K562 (cell line): ENCODE measurements around the gene ITGAD. TPM values are rescaled to one million over a fixed set of nuclear protein-coding genes. Genes with fewer than 3 reads are reported as not detected.

ENCODE experiments used
- ATAC-seq: fragments of 200-7000 bp; cut with Tn5 transposase; 3 replicates; pipeline ENCODE4 v1.9.1; 2020; ENCODE audit warnings: moderate library complexity
- BruUV-seq: library from RNA; stranded (reverse); fragments of 400-500 nt; replicated peaks from 2 replicates; lab custom pipeline; 2021; lab: Mats Ljungman, UMichigan
- CTCF ChIA-PET: fragments of 300-600 bp; formaldehyde crosslinking; extraction: SDS; loops from one replicate; lab custom pipeline; 2021; ENCODE audit warnings: low intra/inter-chr PET ratio; lab: Yijun Ruan, JAX
- POLR2A ChIA-PET: fragments of 300-600, 350-650 bp; sonication (Branson Sonifier 250); formaldehyde crosslinking; extraction: SDS; loops from one replicate; lab custom pipeline; 2021; ENCODE audit warnings: antibody characterized with exemption, inconsistent platforms; lab: Yijun Ruan, JAX
- DNase-seq, 4 experiments: peaks; one replicate each; pipeline versions ENCODE4 v3.0.0 to v3.0.0-alpha.2; 2011 to 2018; ENCODE audit warnings: low spot score in 3 of 4, mixed read lengths in 3 of 4; ENCODE audit errors: extremely low read depth in 1 of 4
- FAIRE-seq: peaks from 2 replicates; lab custom pipeline; 2011; peaks lifted over from hg19 to GRCh38; lab: Jason Lieb, UNC
- H2AFZ ChIP-seq: 2 replicates; pipeline ENCODE4 v1.6.0; 2011; ENCODE audit warnings: low read depth, low read length, control low read depth, inconsistent platforms
- H3K27ac ChIP-seq: fragments of 200-600 bp; 3 replicates; pipeline ENCODE4 v1.8.0; 2011; ENCODE audit warnings: low read depth, mild to moderate bottlenecking, control low read depth, inconsistent platforms, low read length, moderate library complexity, mixed read lengths; ENCODE audit errors: extremely low read depth
- H3K27me3 ChIP-seq, 2 experiments: fragments of 300-600 bp in 1 of 2; 2 replicates in 1 of 2; 3 replicates in 1 of 2; pipeline versions ENCODE4 v1.6.0 to v1.8.0; 2011; ENCODE audit warnings: inconsistent platforms in 2 of 2, low read length in 2 of 2, mild to moderate bottlenecking in 1 of 2, mixed read lengths in 1 of 2, moderate library complexity in 1 of 2; ENCODE audit not compliant: control insufficient read depth in 2 of 2, insufficient read depth in 2 of 2
- H3K36me3 ChIP-seq: fragments of 300-600 bp; 3 replicates; pipeline ENCODE4 v1.8.0; 2011; ENCODE audit warnings: mild to moderate bottlenecking, low read length, inconsistent platforms; ENCODE audit not compliant: control insufficient read depth, insufficient read depth
- H3K4me1 ChIP-seq, 2 experiments: fragments of 200-600 bp in 1 of 2; replicated peaks in 1 of 2; 2 replicates in 1 of 2; 3 replicates in 1 of 2; pipeline versions ENCODE4 v1.5.1 to v1.8.0; 2011; ENCODE audit warnings: inconsistent platforms in 2 of 2, low read length in 2 of 2, mild to moderate bottlenecking in 1 of 2, mixed read lengths in 1 of 2, moderate library complexity in 1 of 2; ENCODE audit not compliant: control insufficient read depth in 2 of 2, insufficient read depth in 2 of 2
- H3K4me2 ChIP-seq: 2 replicates; pipeline ENCODE4 v1.6.1; 2011; ENCODE audit warnings: low read length, control low read depth, inconsistent platforms, mixed read lengths; ENCODE audit not compliant: insufficient read depth
- H3K4me3 ChIP-seq: fragments of 200-600 bp; sonication (generic), shearing (Covaris generic); 2 replicates; pipeline ENCODE4 v1.5.1; 2016; ENCODE audit warnings: control low read depth, inconsistent platforms
- H3K79me2 ChIP-seq: fragments of 200-600 bp; 3 replicates; pipeline ENCODE4 v1.8.0; 2011; ENCODE audit warnings: low read length, inconsistent platforms; ENCODE audit not compliant: control insufficient read depth, insufficient read depth
- H3K9ac ChIP-seq, 2 experiments: 2 replicates each; pipeline versions ENCODE4 v1.6.0 to v1.6.1; 2011; ENCODE audit warnings: low read depth in 2 of 2, low read length in 2 of 2, control low read depth in 1 of 2, inconsistent platforms in 1 of 2, mild to moderate bottlenecking in 1 of 2, mixed read lengths in 1 of 2; ENCODE audit not compliant: insufficient read depth in 1 of 2
- H3K9me1 ChIP-seq: one replicate; pipeline ENCODE4 v1.6.0; 2011; ENCODE audit warnings: inconsistent platforms, mild to moderate bottlenecking, low read length, moderate library complexity; ENCODE audit not compliant: control insufficient read depth, insufficient read depth
- H3K9me3 ChIP-seq: replicated peaks from 2 replicates; pipeline ENCODE4 v1.5.1; 2011; ENCODE audit warnings: low read depth, low read length, inconsistent platforms; ENCODE audit not compliant: control insufficient read depth, insufficient read depth
- H4K20me1 ChIP-seq: replicated peaks from 2 replicates; pipeline ENCODE4 v1.6.1; 2011; ENCODE audit warnings: low read length, inconsistent platforms, mixed read lengths; ENCODE audit not compliant: control insufficient read depth, insufficient read depth
- ELK1 ChIP-seq: sonication (generic); formaldehyde crosslinking; IDR thresholded peaks from 2 replicates; pipeline ENCODE4 v1.8.1; 2022; ENCODE audit warnings: missing genetic modification reagents
- KHSRP ChIP-seq: fragments of 450-650 bp; IDR thresholded peaks from 2 replicates; pipeline ENCODE4 v1.6.1; 2017
- MTF1 ChIP-seq: fragments of 250-450 bp; sonication (Bioruptor Pico); IDR thresholded peaks from 2 replicates; pipeline ENCODE4 v1.9.0; 2021; ENCODE audit warnings: moderate library complexity, mild to moderate bottlenecking, inconsistent platforms, borderline replicate concordance
- MYBL2 ChIP-seq, 2 experiments: fragments of 450-650 bp in 1 of 2; sonication (generic) in 1 of 2; formaldehyde crosslinking in 1 of 2; IDR thresholded peaks; 2 replicates each; pipeline versions ENCODE4 v1.6.1 to v1.8.1; 2017 to 2022; ENCODE audit warnings: borderline replicate concordance in 1 of 2, inconsistent platforms in 1 of 2, low read depth in 1 of 2, mild to moderate bottlenecking in 1 of 2, missing genetic modification reagents in 1 of 2, moderate library complexity in 1 of 2
- RFX7 ChIP-seq: fragments of 250-450 bp; sonication (Bioruptor Pico); IDR thresholded peaks from 2 replicates; pipeline ENCODE4 v1.5.1; 2021; ENCODE audit warnings: mild to moderate bottlenecking
- RNF219 ChIP-seq: fragments of 250-450 bp; sonication (Bioruptor Pico); IDR thresholded peaks from 2 replicates; pipeline ENCODE4 v1.5.0; 2022; ENCODE audit warnings: mild to moderate bottlenecking
- TBL1XR1 ChIP-seq, 2 experiments: IDR thresholded peaks; 2 replicates each; pipeline ENCODE4 v1.6.1; 2012; ENCODE audit warnings: improper control_type of control experiment in 2 of 2, low read length in 2 of 2, mild to moderate bottlenecking in 1 of 2
- ZKSCAN1 ChIP-seq: fragments of 150-350 bp; IDR thresholded peaks from 2 replicates; pipeline ENCODE4 v1.6.1; 2016; ENCODE audit warnings: low read depth, low read length
- ZNF224 ChIP-seq: sonication (generic); formaldehyde crosslinking; IDR thresholded peaks from 2 replicates; pipeline ENCODE4 v1.8.0; 2022; ENCODE audit warnings: mild to moderate bottlenecking, missing genetic modification reagents
- ZNF316 ChIP-seq: fragments of 450-650 bp; IDR thresholded peaks from 2 replicates; pipeline ENCODE4 v1.6.1; 2016
- WGBS: fragments of 100-300 bp; shearing (Covaris generic); methylation state at CpG from one replicate; pipeline ENCODE4 v1.1.6; 2016; ENCODE audit warnings: low coverage, mixed read lengths; ENCODE audit not compliant: insufficient coverage; ENCODE audit errors: missing lambda C conversion rate; 5-methylcytosine and 5-hydroxymethylcytosine counted together
- in situ Hi-C: fragments of 300-500 bp; cut with MboI; formaldehyde crosslinking; loops from 4 replicates; pipeline ENCODE4 v1.15.0; 2018; ENCODE audit warnings: inconsistent platforms, mixed read lengths
- intact Hi-C: fragments of 100-400 bp; cut with micrococcal nuclease; formaldehyde crosslinking; loops from 2 replicates; pipeline ENCODE4 v1.14.2; 2022
- polyA plus RNA-seq, 8 experiments: library from polyadenylated mRNA; depleted of rRNA in 4 of 8; stranded (reverse) in 5 of 8; unstranded in 3 of 8; fragments of >200 nt; fragmentation: Nextera tagmentation in 2 of 8; fragmentation: Illumina TruSeq in 1 of 8; extraction: Ambion mirVana in 2 of 8; extraction: Trizol in 1 of 8; gene quantifications; 2 replicates each; pipeline versions ENCODE4 v1.2.1 to v1.2.3, GENCODE V29; 2011 to 2014; ENCODE audit warnings: inconsistent platforms in 1 of 8, missing spikeins in 1 of 8
- total RNA-seq, 7 experiments: library from RNA; depleted of rRNA in 6 of 7; stranded (reverse); fragments of >200 nt in 6 of 7; fragmentation: Illumina TruSeq in 2 of 7; extraction: Trizol in 2 of 7; gene quantifications; 2 replicates each; pipeline versions ENCODE4 v1.2.1 to v1.2.3, GENCODE V29; 2011 to 2021; ENCODE audit warnings: low replicate concordance in 1 of 7
- TF ChIP-seq, protein P1 (sequence below): fragments of 250-450 bp; sonication (Bioruptor Pico); IDR thresholded peaks from 2 replicates; pipeline ENCODE4 v1.4.0; 2020; ENCODE audit warnings: mild to moderate bottlenecking, moderate library complexity
- TF ChIP-seq, protein P2 (sequence below): fragments of 250-450 bp; sonication (Bioruptor Pico); IDR thresholded peaks from 2 replicates; pipeline ENCODE4 v1.8.0; 2022; ENCODE audit warnings: moderate library complexity, mild to moderate bottlenecking, inconsistent platforms
- TF ChIP-seq, protein P3 (sequence below): fragments of 450-650 bp; formaldehyde crosslinking; IDR thresholded peaks from 2 replicates; pipeline ENCODE4 v1.4.0; 2022; ENCODE audit warnings: mild to moderate bottlenecking, moderate library complexity

ITGAD gene
- total and polyA plus RNA-seq, 9 of the 15 experiments (the other 6 are each of a cell fraction or from before 2014, with no cell fraction given): not detected

DNA sequence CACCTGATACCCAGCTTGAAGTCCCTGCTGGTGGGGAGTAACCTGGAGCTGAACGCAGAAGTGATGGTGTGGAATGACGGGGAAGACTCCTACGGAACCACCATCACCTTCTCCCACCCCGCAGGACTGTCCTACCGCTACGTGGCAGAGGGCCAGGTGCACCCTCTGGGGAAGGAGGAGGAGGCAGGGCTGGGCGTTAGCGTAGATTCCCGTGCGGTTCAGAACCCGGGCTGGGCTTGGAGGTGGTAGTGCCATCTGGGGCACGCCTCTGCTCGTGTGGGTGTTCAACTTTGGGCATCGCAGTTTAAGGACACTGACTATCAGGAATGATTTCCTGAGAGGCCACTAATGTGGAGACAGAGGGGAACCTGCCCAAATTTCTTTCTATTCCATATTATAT lies 19.9 kb upstream of the ITGAD start:
- BruUV-seq: no TSS peak
- no peaks in the 10 kb centered on the region for H3K79me2 ChIP-seq
- 1% methylated on average over 14 of the region's 14 CpGs for WGBS
- ATAC-seq: no peak
- peaks cover 0 to 15% of the 10 kb centered on the region in 2 experiments; a peak in 1 of 5 replicates for H3K4me1 ChIP-seq
- in situ Hi-C loops: no loop called here
- H3K4me2 ChIP-seq: no peak overlapping the region
- FAIRE-seq: no peak
- H3K36me3 ChIP-seq: no peaks in the 10 kb centered on the region
- H4K20me1 ChIP-seq: no peaks in the 10 kb centered on the region
- ChIA-PET CTCF (interaction anchor here (0.7 kb wide), 1 partner anchor 390 kb away, joined by 3 read pairs; no protein-coding TSS in a partner anchor), POLR2A (interaction anchor here (1.1 kb wide), 1 partner anchor 9 kb away, joined by 4 read pairs; no protein-coding TSS in a partner anchor)
- no peaks in the 10 kb centered on the region for H3K9me1 ChIP-seq
- H2AFZ ChIP-seq: no peak overlapping the region
- H3K27ac ChIP-seq: no peak overlapping the region
- peaks cover 16 to 40% of the 10 kb centered on the region in 2 experiments; a peak in 4 of 5 replicates for H3K27me3 ChIP-seq
- H3K9me3 ChIP-seq: no peaks in the 10 kb centered on the region
- H3K9ac ChIP-seq: no peak overlapping the region; a peak in 1 of 4 replicates
- no peak for DNase-seq
- no peak for TF ChIP-seq ZNF316
- TF ChIP-seq, protein P1, sequence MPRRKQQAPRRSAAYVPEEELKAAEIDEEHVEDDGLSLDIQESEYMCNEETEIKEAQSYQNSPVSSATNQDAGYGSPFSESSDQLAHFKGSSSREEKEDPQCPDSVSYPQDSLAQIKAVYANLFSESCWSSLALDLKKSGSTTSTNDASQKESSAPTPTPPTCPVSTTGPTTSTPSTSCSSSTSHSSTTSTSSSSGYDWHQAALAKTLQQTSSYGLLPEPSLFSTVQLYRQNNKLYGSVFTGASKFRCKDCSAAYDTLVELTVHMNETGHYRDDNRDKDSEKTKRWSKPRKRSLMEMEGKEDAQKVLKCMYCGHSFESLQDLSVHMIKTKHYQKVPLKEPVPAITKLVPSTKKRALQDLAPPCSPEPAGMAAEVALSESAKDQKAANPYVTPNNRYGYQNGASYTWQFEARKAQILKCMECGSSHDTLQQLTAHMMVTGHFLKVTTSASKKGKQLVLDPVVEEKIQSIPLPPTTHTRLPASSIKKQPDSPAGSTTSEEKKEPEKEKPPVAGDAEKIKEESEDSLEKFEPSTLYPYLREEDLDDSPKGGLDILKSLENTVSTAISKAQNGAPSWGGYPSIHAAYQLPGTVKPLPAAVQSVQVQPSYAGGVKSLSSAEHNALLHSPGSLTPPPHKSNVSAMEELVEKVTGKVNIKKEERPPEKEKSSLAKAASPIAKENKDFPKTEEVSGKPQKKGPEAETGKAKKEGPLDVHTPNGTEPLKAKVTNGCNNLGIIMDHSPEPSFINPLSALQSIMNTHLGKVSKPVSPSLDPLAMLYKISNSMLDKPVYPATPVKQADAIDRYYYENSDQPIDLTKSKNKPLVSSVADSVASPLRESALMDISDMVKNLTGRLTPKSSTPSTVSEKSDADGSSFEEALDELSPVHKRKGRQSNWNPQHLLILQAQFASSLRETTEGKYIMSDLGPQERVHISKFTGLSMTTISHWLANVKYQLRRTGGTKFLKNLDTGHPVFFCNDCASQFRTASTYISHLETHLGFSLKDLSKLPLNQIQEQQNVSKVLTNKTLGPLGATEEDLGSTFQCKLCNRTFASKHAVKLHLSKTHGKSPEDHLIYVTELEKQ (CRISPR knock-in tag): no peak
- TF ChIP-seq, protein P2, sequence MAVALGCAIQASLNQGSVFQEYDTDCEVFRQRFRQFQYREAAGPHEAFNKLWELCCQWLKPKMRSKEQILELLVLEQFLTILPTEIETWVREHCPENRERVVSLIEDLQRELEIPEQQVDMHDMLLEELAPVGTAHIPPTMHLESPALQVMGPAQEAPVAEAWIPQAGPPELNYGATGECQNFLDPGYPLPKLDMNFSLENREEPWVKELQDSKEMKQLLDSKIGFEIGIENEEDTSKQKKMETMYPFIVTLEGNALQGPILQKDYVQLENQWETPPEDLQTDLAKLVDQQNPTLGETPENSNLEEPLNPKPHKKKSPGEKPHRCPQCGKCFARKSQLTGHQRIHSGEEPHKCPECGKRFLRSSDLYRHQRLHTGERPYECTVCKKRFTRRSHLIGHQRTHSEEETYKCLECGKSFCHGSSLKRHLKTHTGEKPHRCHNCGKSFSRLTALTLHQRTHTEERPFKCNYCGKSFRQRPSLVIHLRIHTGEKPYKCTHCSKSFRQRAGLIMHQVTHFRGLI: no peak
- TF ChIP-seq KHSRP: no peak
- TF ChIP-seq ZNF224: no peak
- no peak for TF ChIP-seq RNF219 (CRISPR knock-in tag)
- TF ChIP-seq, protein P3, sequence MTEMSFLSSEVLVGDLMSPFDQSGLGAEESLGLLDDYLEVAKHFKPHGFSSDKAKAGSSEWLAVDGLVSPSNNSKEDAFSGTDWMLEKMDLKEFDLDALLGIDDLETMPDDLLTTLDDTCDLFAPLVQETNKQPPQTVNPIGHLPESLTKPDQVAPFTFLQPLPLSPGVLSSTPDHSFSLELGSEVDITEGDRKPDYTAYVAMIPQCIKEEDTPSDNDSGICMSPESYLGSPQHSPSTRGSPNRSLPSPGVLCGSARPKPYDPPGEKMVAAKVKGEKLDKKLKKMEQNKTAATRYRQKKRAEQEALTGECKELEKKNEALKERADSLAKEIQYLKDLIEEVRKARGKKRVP (CRISPR knock-in tag): no peak
- no peak for TF ChIP-seq TBL1XR1 (IDR thresholded peaks at IDR 0.05; ENCODE audit: low read length in 2 of 2)
- TF ChIP-seq MTF1: no peak
- TF ChIP-seq ZKSCAN1: no peak
- TF ChIP-seq RFX7 (CRISPR knock-in tag): no peak
- no peak for TF ChIP-seq ELK1 (CRISPR knock-in tag)
- no peak for TF ChIP-seq MYBL2 (IDR thresholded peaks at IDR 0.05; ENCODE audit: low read depth)
- TF ChIP-seq MYBL2 (CRISPR knock-in tag; IDR thresholded peaks at IDR 0.05; ENCODE audit: borderline replicate concordance): no peak
- intact Hi-C loops: no loop called here
- no peak overlapping the region for H3K4me3 ChIP-seq
